Mesenchymal stem cell (in vitro differentiated cells and primary cell): ENCODE data around the gene UFSP1.

ENCODE experiments used
- DNase-seq: peaks from one replicate; pipeline ENCODE4 v3.0.0-alpha.2; 2013
- H2AFZ ChIP-seq: one replicate; pipeline ENCODE4 v1.6.1; 2013; ENCODE audit warnings: low read depth, mild to moderate bottlenecking, control low read depth, inconsistent platforms, low read length, moderate library complexity
- H2AK5ac ChIP-seq: 2 replicates; pipeline ENCODE4 v1.6.1; 2013; ENCODE audit warnings: low read length, moderate library complexity, mild to moderate bottlenecking, inconsistent platforms; ENCODE audit not compliant: severe bottlenecking
- H2BK120ac ChIP-seq: one replicate; pipeline ENCODE4 v1.6.1; 2013; ENCODE audit warnings: low read depth, mild to moderate bottlenecking, inconsistent platforms, low read length, moderate library complexity
- H2BK12ac ChIP-seq, 2 experiments: one replicate each; pipeline ENCODE4 v1.6.1; 2013; ENCODE audit warnings: inconsistent platforms in 2 of 2, low read length in 2 of 2, mild to moderate bottlenecking in 2 of 2, moderate library complexity in 2 of 2, control low read depth in 1 of 2
- H2BK15ac ChIP-seq: one replicate; pipeline ENCODE4 v1.6.1; 2013; ENCODE audit warnings: mild to moderate bottlenecking, low read depth, inconsistent platforms; ENCODE audit not compliant: poor library complexity, severe bottlenecking
- H2BK5ac ChIP-seq: 2 replicates; pipeline ENCODE4 v1.6.1; 2013; ENCODE audit warnings: low read depth, mild to moderate bottlenecking, low read length, control low read depth, inconsistent platforms; ENCODE audit not compliant: poor library complexity, severe bottlenecking
- H3K14ac ChIP-seq, 2 experiments: one replicate each; pipeline ENCODE4 v1.6.1; 2013; ENCODE audit warnings: inconsistent platforms in 2 of 2, low read length in 2 of 2, control low read depth in 1 of 2, mild to moderate bottlenecking in 1 of 2, moderate library complexity in 1 of 2
- H3K18ac ChIP-seq, 2 experiments: one replicate each; pipeline ENCODE4 v1.6.1; 2013; ENCODE audit warnings: inconsistent platforms in 2 of 2, low read length in 2 of 2, control low read depth in 1 of 2, low read depth in 1 of 2, mild to moderate bottlenecking in 1 of 2
- H3K23ac ChIP-seq, 2 experiments: one replicate each; pipeline ENCODE4 v1.6.1; 2013; ENCODE audit warnings: inconsistent platforms in 2 of 2, low read length in 2 of 2, mild to moderate bottlenecking in 2 of 2, moderate library complexity in 2 of 2, control low read depth in 1 of 2
- H3K27ac ChIP-seq: 2 replicates; pipeline ENCODE4 v1.5.1; 2013; ENCODE audit warnings: mild to moderate bottlenecking, moderate library complexity, low read length, control low read depth, inconsistent platforms; ENCODE audit not compliant: poor library complexity, severe bottlenecking
- H3K27me3 ChIP-seq, 2 experiments: 2 replicates each; pipeline versions ENCODE4 v1.6.1 to v1.7.0; 2013; ENCODE audit warnings: low read length in 2 of 2, mild to moderate bottlenecking in 2 of 2, moderate library complexity in 2 of 2, control low read depth in 1 of 2, inconsistent platforms in 1 of 2; ENCODE audit not compliant: control insufficient read depth in 1 of 2, insufficient read depth in 1 of 2
- H3K36me3 ChIP-seq, 2 experiments: 2 replicates each; pipeline versions ENCODE4 v1.6.1 to v1.7.0; 2013; ENCODE audit warnings: low read length in 2 of 2, control low read depth in 1 of 2, inconsistent platforms in 1 of 2, low read depth in 1 of 2, mild to moderate bottlenecking in 1 of 2; ENCODE audit not compliant: insufficient read depth in 2 of 2, control insufficient read depth in 1 of 2
- H3K4ac ChIP-seq, 2 experiments: one replicate each; pipeline ENCODE4 v1.6.1; 2013; ENCODE audit warnings: inconsistent platforms in 2 of 2, low read length in 2 of 2, mild to moderate bottlenecking in 2 of 2, moderate library complexity in 2 of 2, control low read depth in 1 of 2, low read depth in 1 of 2
- H3K4me1 ChIP-seq: 2 replicates; pipeline ENCODE4 v1.6.1; 2013; ENCODE audit warnings: low read depth, low read length, control low read depth; ENCODE audit not compliant: control insufficient read depth, insufficient read depth
- H3K4me2 ChIP-seq: 2 replicates; pipeline ENCODE4 v1.6.1; 2013; ENCODE audit warnings: low read length, mild to moderate bottlenecking, inconsistent platforms; ENCODE audit not compliant: poor library complexity, severe bottlenecking
- H3K4me3 ChIP-seq, 2 experiments: 2 replicates each; pipeline versions ENCODE4 v1.5.1 to v1.7.0; 2013; ENCODE audit warnings: low read length in 2 of 2, mild to moderate bottlenecking in 2 of 2, control low read depth in 1 of 2, low read depth in 1 of 2; ENCODE audit not compliant: insufficient read depth in 1 of 2
- H3K79me1 ChIP-seq: replicated peaks from 2 replicates; pipeline ENCODE4 v1.6.1; 2013; ENCODE audit warnings: mild to moderate bottlenecking, control low read depth, low read length, inconsistent platforms; ENCODE audit not compliant: poor library complexity, severe bottlenecking
- H3K9ac ChIP-seq: 2 replicates; pipeline ENCODE4 v1.7.0; 2013; ENCODE audit warnings: mild to moderate bottlenecking, low read length, moderate library complexity
- H3K9me3 ChIP-seq: 2 replicates; pipeline ENCODE4 v1.7.0; 2013; ENCODE audit warnings: mild to moderate bottlenecking, low read length; ENCODE audit not compliant: control insufficient read depth
- H4K8ac ChIP-seq: one replicate; pipeline ENCODE4 v1.6.1; 2013; ENCODE audit warnings: inconsistent platforms, mild to moderate bottlenecking, low read length, moderate library complexity
- H4K91ac ChIP-seq: one replicate; pipeline ENCODE4 v1.6.1; 2013; ENCODE audit warnings: mild to moderate bottlenecking, low read length, inconsistent platforms
- WGBS: methylation state at CpG from one replicate; pipeline ENCODE4 v1.1.7; 2013; ENCODE audit warnings: mixed read lengths; 5-methylcytosine and 5-hydroxymethylcytosine counted together

UFSP1 gene

DNA sequence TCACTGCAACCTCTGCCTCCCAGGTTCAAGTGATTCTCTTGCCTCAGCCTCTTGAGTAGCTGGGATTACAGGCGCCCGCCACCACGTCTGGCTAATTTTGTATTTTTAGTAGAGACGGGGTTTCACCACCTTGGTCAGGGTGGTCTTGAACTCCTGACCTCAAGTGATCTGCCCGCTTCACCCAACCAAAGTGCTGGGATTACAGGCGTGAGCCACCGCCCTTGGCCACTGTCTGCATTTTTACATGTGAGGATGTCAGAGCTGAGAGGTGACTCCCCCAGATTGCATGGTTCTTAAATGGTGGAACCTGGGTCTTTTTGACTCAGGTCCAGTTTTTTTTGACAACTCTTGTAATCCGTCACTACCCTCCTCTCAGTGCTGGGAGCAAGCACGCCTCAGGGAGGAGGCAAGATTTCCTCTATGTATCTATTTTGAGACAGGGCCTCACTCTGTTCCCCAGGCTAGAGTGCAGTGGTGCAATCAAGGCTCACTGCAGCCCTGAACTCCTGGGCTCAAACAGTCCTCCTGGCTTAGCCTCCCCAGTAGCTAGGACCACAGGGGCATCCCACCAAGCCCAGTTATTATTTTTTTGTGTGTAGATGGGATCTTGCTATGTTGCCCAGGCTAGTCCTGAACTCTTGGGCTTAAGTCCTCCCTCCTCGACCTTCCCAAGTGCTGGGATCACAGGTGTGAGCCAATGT is 15.8 kb downstream of the UFSP1 start:
- no peak overlapping the region for H4K91ac ChIP-seq
- no peak overlapping the region for H2AFZ ChIP-seq
- no peaks in the 10 kb centered on the region for H3K27me3 ChIP-seq
- peak overlapping the region; percentile 85 for H3K4me2 ChIP-seq
- no peak for DNase-seq
- H3K14ac ChIP-seq: no peak overlapping the region
- H3K36me3 ChIP-seq: peaks cover 60 to 67% of the 10 kb centered on the region in 2 experiments
- H3K4ac ChIP-seq: peak overlapping the region in 1 of 2 experiments; percentile 86
- no peaks in the 10 kb centered on the region for H3K9me3 ChIP-seq
- WGBS: 99% methylated on average over 10 of the region's 10 CpGs
- H2AK5ac ChIP-seq: peak overlapping the region; percentile 17
- H2BK12ac ChIP-seq: no peak overlapping the region
- no peak overlapping the region for H3K18ac ChIP-seq
- peak overlapping the region; percentile 94 for H3K9ac ChIP-seq
- no peak overlapping the region for H3K23ac ChIP-seq
- H3K79me1 ChIP-seq: peaks cover 15% of the 10 kb centered on the region
- H4K8ac ChIP-seq: peak overlapping the region; percentile 100
- H2BK5ac ChIP-seq: no peak overlapping the region
- H3K27ac ChIP-seq: peak overlapping the region; percentile 19
- no peak overlapping the region for H2BK15ac ChIP-seq
- no peak overlapping the region for H2BK120ac ChIP-seq
- H3K4me3 ChIP-seq: peak overlapping the region in 1 of 2 experiments; percentile 100
- peaks cover 32% of the 10 kb centered on the region for H3K4me1 ChIP-seq

DNA sequence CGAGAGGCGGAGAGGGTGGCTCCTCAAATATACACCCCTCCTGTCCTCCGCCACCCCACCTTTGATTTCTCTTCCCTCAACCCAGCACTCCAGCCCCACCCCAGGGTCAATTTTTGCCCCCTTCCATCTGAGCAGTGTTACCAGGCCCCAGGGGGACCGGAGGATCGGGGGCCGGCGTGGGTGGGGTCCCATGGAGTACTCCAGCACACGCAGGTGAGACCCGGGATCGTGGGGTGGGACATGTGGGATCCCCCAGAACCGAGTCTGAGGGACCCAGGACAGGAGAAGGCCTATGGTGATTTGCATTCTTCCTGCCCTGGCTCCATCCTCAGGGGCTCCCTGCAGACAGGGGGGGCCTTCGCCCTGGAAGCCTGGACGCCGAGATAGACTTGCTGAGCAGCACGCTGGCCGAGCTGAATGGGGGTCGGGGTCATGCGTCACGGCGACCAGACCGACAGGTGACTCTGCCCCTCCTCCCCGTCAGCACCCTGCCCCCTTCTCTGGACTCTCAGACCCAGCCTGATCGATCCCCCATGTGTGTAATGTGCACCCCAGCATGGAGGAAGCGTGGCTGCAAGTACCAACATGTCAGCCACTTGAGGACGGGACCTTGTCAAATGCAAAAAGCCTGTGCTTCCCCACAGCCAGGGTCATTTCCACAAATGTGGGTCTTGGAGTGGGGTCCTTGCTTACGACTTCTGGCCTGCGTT is 21.6 kb downstream of the UFSP1 start:
- H2BK15ac ChIP-seq: peak overlapping the region; percentile 97
- H2BK120ac ChIP-seq: peak overlapping the region; percentile 69
- 12% methylated on average over 23 of the region's 27 CpGs for WGBS
- peak overlapping the region; percentile 99 for H3K4ac ChIP-seq
- H3K4me3 ChIP-seq: peak overlapping the region; percentile 82 to 95
- H3K9ac ChIP-seq: peak overlapping the region; percentile 99
- H3K9me3 ChIP-seq: no peaks in the 10 kb centered on the region
- peak overlapping the region; percentile 80 for H3K27ac ChIP-seq
- H3K18ac ChIP-seq: peak overlapping the region; percentile 93 to 96
- DNase-seq: no peak
- peak overlapping the region in 1 of 2 experiments; percentile 98 for H3K14ac ChIP-seq
- peak overlapping the region; percentile 97 for H4K91ac ChIP-seq
- peaks cover 35% of the 10 kb centered on the region for H3K4me1 ChIP-seq
- H4K8ac ChIP-seq: peak overlapping the region; percentile 96
- peak overlapping the region in 1 of 2 experiments; percentile 87 for H3K23ac ChIP-seq
- peaks cover 16% of the 10 kb centered on the region for H3K79me1 ChIP-seq
- peak overlapping the region; percentile 94 for H2AK5ac ChIP-seq
- H2BK12ac ChIP-seq: peak overlapping the region; percentile 57 to 85
- H2BK5ac ChIP-seq: peak overlapping the region; percentile 96
- H3K36me3 ChIP-seq: peaks cover 28 to 60% of the 10 kb centered on the region in 2 experiments
- no peak overlapping the region for H2AFZ ChIP-seq
- peak overlapping the region; percentile 78 for H3K4me2 ChIP-seq
- H3K27me3 ChIP-seq: no peaks in the 10 kb centered on the region

DNA sequence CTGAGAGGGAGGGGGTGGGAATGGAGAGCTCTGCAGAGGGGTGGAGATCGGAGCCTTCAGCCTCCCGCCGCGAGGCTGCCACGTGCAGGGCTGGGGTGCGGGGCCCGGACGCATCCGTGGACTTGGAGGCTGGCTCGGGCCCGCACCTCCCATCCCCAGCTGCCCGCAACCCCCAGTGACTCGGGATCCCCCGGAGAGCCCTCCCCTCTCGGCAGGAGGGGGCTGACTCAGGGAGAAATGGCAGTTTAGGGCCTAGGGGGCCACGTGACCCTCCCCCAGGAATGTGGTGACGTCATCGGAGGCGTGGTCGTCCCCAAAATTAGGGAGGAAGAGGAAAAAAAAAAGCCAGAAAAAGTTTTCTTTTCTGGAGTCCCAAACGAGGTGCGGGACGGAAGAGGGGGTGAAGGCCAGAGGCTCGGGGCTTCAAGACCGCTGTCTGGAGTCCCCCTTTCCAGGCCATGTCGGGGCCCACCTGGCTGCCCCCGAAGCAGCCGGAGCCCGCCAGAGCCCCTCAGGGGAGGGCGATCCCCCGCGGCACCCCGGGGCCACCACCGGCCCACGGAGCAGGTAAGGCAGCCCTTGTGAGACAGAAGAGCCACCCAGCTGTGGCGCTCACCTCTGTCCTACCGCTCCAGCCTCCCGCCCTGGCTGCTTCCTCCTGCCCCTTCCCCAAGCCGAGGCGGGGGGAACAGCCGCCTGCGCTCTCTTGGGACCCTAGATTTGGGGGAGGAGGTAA is 22.3 kb downstream of the UFSP1 start, which contains the start of gene TRIP6:
Gene TRIP6, plus strand, starts transcription at position 348 of the 736 bp plus-strand sequence. Its CDS starts 111 bp downstream, at position 459.
- Histone ChIP-seq H3K79me1 (peaks cover 19% of the 10 kb centered on the region), H3K23ac (peak within 1 kb of the TSS; percentile 87 to 91), H3K27ac (peak within 1 kb of the TSS; percentile 80), H3K18ac (peak within 1 kb of the TSS; percentile 93 to 96), H3K4me3 (peak within 1 kb of the TSS; percentile 82 to 95), H3K9ac (peak within 1 kb of the TSS; percentile 99), H2BK15ac (peak within 1 kb of the TSS; percentile 97), H3K27me3 (no peaks in the 10 kb centered on the region), H2AK5ac (peak within 1 kb of the TSS; percentile 94), H3K36me3 (peaks cover 29 to 60% of the 10 kb centered on the region in 2 experiments), H4K8ac (peak within 1 kb of the TSS; percentile 96), H3K4me2 (peak within 1 kb of the TSS; percentile 78), H2BK12ac (peak within 1 kb of the TSS; percentile 64 to 85), H3K9me3 (no peaks in the 10 kb centered on the region), H2BK120ac (peak within 1 kb of the TSS; percentile 77), H4K91ac (peak within 1 kb of the TSS; percentile 97), H3K14ac (peak within 1 kb of the TSS in 1 of 2 experiments; percentile 98), H3K4ac (peak within 1 kb of the TSS; percentile 99), H2BK5ac (peak within 1 kb of the TSS; percentile 96), H3K4me1 (peaks cover 35% of the 10 kb centered on the region), H2AFZ (peak within 1 kb of the TSS; percentile 15)
- DNase-seq: peak; percentile 92
- WGBS: 3% methylated on average over 21 of the region's 42 CpGs
